HepG2 (cell line): Measurements from ENCODE around the gene LTA. TPM values are rescaled to one million over a fixed set of nuclear protein-coding genes. Genes with fewer than 3 reads are reported as not detected.
A peak's percentile ranks its signal among the peaks of the same experiment; 100 is the strongest.

ENCODE experiments used
- CREB1 ChIP-seq, 2 experiments: fragments of 450-650 bp in 1 of 2; IDR thresholded peaks; 2 replicates each; pipeline ENCODE4 v1.6.1; 2016 to 2017; ENCODE audit warnings: control low read depth in 1 of 2, mild to moderate bottlenecking in 1 of 2, missing compliant biosample characterization in 1 of 2, missing genetic modification characterization in 1 of 2
- ERF ChIP-seq: IDR thresholded peaks from 2 replicates; pipeline ENCODE4 v1.6.1; 2018; ENCODE audit warnings: missing biosample characterization, missing genetic modification reagents
- HDAC2 ChIP-seq: sonication (generic); formaldehyde crosslinking; IDR thresholded peaks from 2 replicates; pipeline ENCODE4 v1.4.0; 2020; ENCODE audit warnings: missing genetic modification reagents
- HES4 ChIP-seq: sonication (generic); formaldehyde crosslinking; IDR thresholded peaks from 2 replicates; pipeline ENCODE4 v1.9.0; 2021; ENCODE audit warnings: mild to moderate bottlenecking, missing genetic modification reagents, borderline replicate concordance
- KDM5B ChIP-seq: sonication (generic); formaldehyde crosslinking; IDR thresholded peaks from 2 replicates; pipeline ENCODE4 v1.4.0; 2020; ENCODE audit warnings: missing genetic modification reagents, mild to moderate bottlenecking, borderline replicate concordance
- NRL ChIP-seq: sonication (generic); formaldehyde crosslinking; IDR thresholded peaks from 2 replicates; pipeline ENCODE4 v1.5.0; 2020; ENCODE audit warnings: missing genetic modification reagents, mild to moderate bottlenecking, moderate library complexity, borderline replicate concordance
- REL ChIP-seq: sonication (generic); formaldehyde crosslinking; conservative IDR thresholded peaks from 2 replicates; pipeline ENCODE4 v1.8.0; 2022; ENCODE audit warnings: mild to moderate bottlenecking, missing genetic modification reagents, moderate library complexity
- ZFP82 ChIP-seq: sonication (generic); formaldehyde crosslinking; IDR thresholded peaks from 2 replicates; pipeline ENCODE4 v1.5.1; 2020; ENCODE audit warnings: mild to moderate bottlenecking, missing genetic modification reagents, borderline replicate concordance
- ZNF205 ChIP-seq: IDR thresholded peaks from 2 replicates; pipeline ENCODE4 v1.6.1; 2018; ENCODE audit warnings: missing biosample characterization, missing genetic modification reagents
- ZNF460 ChIP-seq: sonication (generic); formaldehyde crosslinking; IDR thresholded peaks from 2 replicates; pipeline ENCODE4 v1.5.1; 2020; ENCODE audit warnings: missing genetic modification reagents, mild to moderate bottlenecking, borderline replicate concordance
- ZNF644 ChIP-seq: IDR thresholded peaks from 2 replicates; pipeline ENCODE4 v1.6.1; 2016; ENCODE audit warnings: low read depth
- ZNF670 ChIP-seq: sonication (generic); formaldehyde crosslinking; IDR thresholded peaks from 2 replicates; pipeline ENCODE4 v1.8.0; 2022; ENCODE audit warnings: mild to moderate bottlenecking, missing genetic modification reagents, borderline replicate concordance
- ZNF747 ChIP-seq: sonication (generic); formaldehyde crosslinking; IDR thresholded peaks from 2 replicates; pipeline ENCODE4 v1.8.1; 2023; ENCODE audit warnings: missing genetic modification reagents, mild to moderate bottlenecking, borderline replicate concordance
- ZNF782 ChIP-seq: sonication (generic); formaldehyde crosslinking; IDR thresholded peaks from 2 replicates; pipeline ENCODE4 v1.4.0; 2020; ENCODE audit warnings: missing genetic modification reagents, mild to moderate bottlenecking, borderline replicate concordance
- polyA plus RNA-seq, 8 experiments: library from polyadenylated mRNA; depleted of rRNA in 3 of 8; stranded (reverse) in 7 of 8; unstranded in 1 of 8; fragments of >200 nt; fragmentation: Illumina TruSeq in 4 of 8; extraction: Trizol in 4 of 8; gene quantifications; 2 replicates each; pipeline versions ENCODE4 v1.2.1 to v1.2.3, GENCODE V29; 2011 to 2016; ENCODE audit warnings: low read depth in 4 of 8, missing spikeins in 1 of 8, mixed read lengths in 1 of 8; ENCODE audit not compliant: insufficient read depth in 1 of 8
- total RNA-seq, 5 experiments: library from RNA; depleted of rRNA; stranded (reverse); fragments of >200 nt; fragmentation: Illumina TruSeq; extraction: Trizol; gene quantifications; 2 replicates each; pipeline ENCODE4 v1.2.3, GENCODE V29; 2016; ENCODE audit warnings: low read depth in 1 of 5
- TF ChIP-seq, protein P1 (sequence below): sonication (generic); formaldehyde crosslinking; IDR thresholded peaks from one replicate; pipeline ENCODE4 v1.5.1; 2020; ENCODE audit warnings: mild to moderate bottlenecking, missing genetic modification reagents; ENCODE audit errors: not compliant biosample characterization
- TF ChIP-seq, protein P2 (sequence below): sonication (generic); formaldehyde crosslinking; IDR thresholded peaks from 2 replicates; pipeline ENCODE4 v1.4.0; 2020; ENCODE audit warnings: mild to moderate bottlenecking, missing genetic modification reagents
- TF ChIP-seq, protein P3 (sequence below): sonication (generic); formaldehyde crosslinking; IDR thresholded peaks from 2 replicates; pipeline ENCODE4 v1.4.0; 2020; ENCODE audit warnings: missing genetic modification reagents
- TF ChIP-seq, protein P4 (sequence below): sonication (generic); formaldehyde crosslinking; IDR thresholded peaks from 2 replicates; pipeline ENCODE4 v1.9.0; 2022; ENCODE audit warnings: missing genetic modification reagents, mild to moderate bottlenecking, borderline replicate concordance

Gene LTA
- total and polyA plus RNA-seq, 2 of the 13 experiments (the other 11 are each of a cell fraction or from before 2014, with no cell fraction given), result 0.09 TPM; not detected in 1

DNA sequence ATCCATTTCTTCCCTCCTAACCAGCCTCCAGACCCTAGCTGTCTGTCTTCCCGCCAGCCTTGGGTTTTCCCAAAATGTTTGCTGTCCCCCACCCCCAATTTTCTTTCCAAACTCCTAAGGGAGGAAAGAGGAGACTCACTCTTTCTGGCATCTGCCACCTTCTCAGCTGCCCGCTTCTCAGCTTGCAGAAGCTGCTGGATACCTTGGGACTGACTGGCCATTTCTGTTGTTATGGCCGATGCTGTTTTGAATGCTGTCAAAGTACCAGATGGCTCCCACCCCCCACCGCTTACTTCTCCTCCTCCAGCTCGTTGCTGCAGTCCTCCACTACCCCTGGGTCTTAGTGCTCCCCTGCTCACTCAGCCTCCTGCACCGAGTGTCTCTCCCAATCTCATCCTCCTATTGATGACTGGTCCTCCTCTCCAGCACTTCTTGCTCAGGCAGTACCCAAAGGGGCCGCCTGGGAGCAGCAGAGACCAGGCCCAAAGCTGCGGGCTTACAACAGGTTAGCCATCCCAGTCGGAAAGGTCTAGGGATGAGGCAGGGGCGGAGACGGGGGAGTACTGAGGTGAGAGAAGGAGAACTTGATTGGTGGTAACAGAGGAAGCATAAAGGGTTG, 25.6 kb upstream of the LTA start, which contains the start of gene ATP6V1G2 (continued):
- TF ChIP-seq, protein P1, sequence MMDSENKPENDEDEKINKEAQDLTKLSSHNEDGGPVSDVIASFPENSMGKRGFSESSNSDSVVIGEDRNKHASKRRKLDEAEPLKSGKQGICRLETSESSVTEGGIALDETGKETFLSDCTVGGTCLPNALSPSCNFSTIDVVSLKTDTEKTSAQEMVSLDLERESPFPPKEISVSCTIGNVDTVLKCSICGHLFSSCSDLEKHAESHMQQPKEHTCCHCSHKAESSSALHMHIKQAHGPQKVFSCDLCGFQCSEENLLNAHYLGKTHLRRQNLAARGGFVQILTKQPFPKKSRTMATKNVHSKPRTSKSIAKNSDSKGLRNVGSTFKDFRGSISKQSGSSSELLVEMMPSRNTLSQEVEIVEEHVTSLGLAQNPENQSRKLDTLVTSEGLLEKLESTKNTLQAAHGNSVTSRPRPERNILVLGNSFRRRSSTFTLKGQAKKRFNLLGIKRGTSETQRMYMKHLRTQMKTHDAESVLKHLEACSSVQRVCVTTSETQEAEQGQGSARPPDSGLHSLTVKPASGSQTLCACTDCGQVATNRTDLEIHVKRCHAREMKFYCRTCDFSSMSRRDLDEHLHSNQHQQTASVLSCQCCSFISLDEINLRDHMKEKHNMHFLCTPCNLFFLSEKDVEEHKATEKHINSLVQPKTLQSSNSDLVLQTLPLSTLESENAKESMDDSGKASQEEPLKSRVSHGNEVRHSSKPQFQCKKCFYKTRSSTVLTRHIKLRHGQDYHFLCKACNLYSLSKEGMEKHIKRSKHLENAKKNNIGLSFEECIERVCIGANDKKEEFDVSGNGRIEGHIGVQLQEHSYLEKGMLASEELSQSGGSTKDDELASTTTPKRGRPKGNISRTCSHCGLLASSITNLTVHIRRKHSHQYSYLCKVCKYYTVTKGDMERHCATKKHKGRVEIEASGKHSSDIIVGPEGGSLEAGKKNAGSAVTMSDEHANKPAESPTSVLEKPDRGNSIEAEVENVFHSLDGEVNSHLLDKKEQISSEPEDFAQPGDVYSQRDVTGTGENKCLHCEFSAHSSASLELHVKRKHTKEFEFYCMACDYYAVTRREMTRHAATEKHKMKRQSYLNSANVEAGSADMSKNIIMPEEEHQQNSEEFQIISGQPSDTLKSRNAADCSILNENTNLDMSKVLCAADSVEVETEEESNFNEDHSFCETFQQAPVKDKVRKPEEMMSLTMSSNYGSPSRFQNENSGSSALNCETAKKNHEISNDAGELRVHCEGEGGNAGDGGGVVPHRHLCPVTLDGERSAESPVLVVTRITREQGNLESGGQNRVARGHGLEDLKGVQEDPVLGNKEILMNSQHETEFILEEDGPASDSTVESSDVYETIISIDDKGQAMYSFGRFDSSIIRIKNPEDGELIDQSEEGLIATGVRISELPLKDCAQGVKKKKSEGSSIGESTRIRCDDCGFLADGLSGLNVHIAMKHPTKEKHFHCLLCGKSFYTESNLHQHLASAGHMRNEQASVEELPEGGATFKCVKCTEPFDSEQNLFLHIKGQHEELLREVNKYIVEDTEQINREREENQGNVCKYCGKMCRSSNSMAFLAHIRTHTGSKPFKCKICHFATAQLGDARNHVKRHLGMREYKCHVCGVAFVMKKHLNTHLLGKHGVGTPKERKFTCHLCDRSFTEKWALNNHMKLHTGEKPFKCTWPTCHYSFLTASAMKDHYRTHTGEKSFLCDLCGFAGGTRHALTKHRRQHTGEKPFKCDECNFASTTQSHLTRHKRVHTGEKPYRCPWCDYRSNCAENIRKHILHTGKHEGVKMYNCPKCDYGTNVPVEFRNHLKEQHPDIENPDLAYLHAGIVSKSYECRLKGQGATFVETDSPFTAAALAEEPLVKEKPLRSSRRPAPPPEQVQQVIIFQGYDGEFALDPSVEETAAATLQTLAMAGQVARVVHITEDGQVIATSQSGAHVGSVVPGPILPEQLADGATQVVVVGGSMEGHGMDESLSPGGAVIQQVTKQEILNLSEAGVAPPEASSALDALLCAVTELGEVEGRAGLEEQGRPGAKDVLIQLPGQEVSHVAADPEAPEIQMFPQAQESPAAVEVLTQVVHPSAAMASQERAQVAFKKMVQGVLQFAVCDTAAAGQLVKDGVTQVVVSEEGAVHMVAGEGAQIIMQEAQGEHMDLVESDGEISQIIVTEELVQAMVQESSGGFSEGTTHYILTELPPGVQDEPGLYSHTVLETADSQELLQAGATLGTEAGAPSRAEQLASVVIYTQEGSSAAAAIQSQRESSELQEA (CRISPR knock-in tag), result no peak
- TF ChIP-seq ZNF747 (CRISPR knock-in tag) (no peak), ZNF205 (0 out of 2 replicates have a peak, but pooled peaks have one; percentile 32), ZFP82 (CRISPR knock-in tag) (no peak), ZNF782 (CRISPR knock-in tag) (no peak), REL (CRISPR knock-in tag) (no peak), CREB1 (IDR thresholded peaks at IDR 0.05) (no peak), CREB1 (CRISPR knock-in tag; IDR thresholded peaks at IDR 0.05) (no peak), ZNF670 (no peak), HES4 (CRISPR knock-in tag) (no peak), HDAC2 (CRISPR knock-in tag) (peak; percentile 72), ZNF644 (CRISPR knock-in tag) (no peak), ZNF460 (CRISPR knock-in tag) (no peak), NRL (CRISPR knock-in tag) (peak; percentile 37; the same call in 1 of the 2 replicates), KDM5B (CRISPR knock-in tag) (no peak), ERF (CRISPR knock-in tag) (peak; percentile 56; the same call in 1 of the 2 replicates)
- TF ChIP-seq, protein P2, sequence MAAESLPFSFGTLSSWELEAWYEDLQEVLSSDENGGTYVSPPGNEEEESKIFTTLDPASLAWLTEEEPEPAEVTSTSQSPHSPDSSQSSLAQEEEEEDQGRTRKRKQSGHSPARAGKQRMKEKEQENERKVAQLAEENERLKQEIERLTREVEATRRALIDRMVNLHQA, result no peak
- TF ChIP-seq, protein P3, sequence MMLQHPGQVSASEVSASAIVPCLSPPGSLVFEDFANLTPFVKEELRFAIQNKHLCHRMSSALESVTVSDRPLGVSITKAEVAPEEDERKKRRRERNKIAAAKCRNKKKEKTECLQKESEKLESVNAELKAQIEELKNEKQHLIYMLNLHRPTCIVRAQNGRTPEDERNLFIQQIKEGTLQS, result no peak
- TF ChIP-seq, protein P4, sequence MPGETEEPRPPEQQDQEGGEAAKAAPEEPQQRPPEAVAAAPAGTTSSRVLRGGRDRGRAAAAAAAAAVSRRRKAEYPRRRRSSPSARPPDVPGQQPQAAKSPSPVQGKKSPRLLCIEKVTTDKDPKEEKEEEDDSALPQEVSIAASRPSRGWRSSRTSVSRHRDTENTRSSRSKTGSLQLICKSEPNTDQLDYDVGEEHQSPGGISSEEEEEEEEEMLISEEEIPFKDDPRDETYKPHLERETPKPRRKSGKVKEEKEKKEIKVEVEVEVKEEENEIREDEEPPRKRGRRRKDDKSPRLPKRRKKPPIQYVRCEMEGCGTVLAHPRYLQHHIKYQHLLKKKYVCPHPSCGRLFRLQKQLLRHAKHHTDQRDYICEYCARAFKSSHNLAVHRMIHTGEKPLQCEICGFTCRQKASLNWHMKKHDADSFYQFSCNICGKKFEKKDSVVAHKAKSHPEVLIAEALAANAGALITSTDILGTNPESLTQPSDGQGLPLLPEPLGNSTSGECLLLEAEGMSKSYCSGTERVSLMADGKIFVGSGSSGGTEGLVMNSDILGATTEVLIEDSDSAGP, result no peak; the same call in none of the 2 replicates
